ENCODE data around the gene TNFRSF4.

- TF ChIP-seq POLR2A (IDR thresholded peaks at IDR 0.05), result no peak
- no peak for TF ChIP-seq CTCF (IDR thresholded peaks at IDR 0.05)
- no peak for TF ChIP-seq EP300 (IDR thresholded peaks at IDR 0.05)
Measured at GRCh38 chr1:1253972-1254666, 40.2 kb upstream of the TNFRSF4 start.
